HCT116 (cell line): Measurements from ENCODE around the gene CA7. TPM values are rescaled to one million over a fixed set of nuclear protein-coding genes. Genes with fewer than 3 reads are reported as not detected.
A peak's percentile ranks its signal among the peaks of the same experiment; 100 is the strongest.

Experiments
- ATAC-seq: fragments of 200-7000 bp; cut with Tn5 transposase; 2 replicates; pipeline ENCODE4 v1.9.1; 2020; ENCODE audit warnings: mild to moderate bottlenecking, moderate library complexity
- BruUV-seq: library from RNA; stranded (reverse); fragments of 400-500 nt; replicated peaks from 2 replicates; lab custom pipeline; 2021; lab: Mats Ljungman, UMichigan
- CTCF ChIA-PET: fragments of 300-600 bp; sonication (Branson Sonifier 250); formaldehyde crosslinking; loops from one replicate; lab custom pipeline; 2021; ENCODE audit warnings: antibody characterized with exemption; lab: Charles Lee
- POLR2A ChIA-PET: fragments of 300-600, 350-600 bp; sonication (Branson Sonifier 250); formaldehyde crosslinking; loops from one replicate; lab custom pipeline; 2021; ENCODE audit warnings: antibody characterized with exemption; lab: Charles Lee
- RAD21 ChIA-PET, 2 experiments: fragments of 300-600 bp; sonication (Branson Sonifier 250); formaldehyde crosslinking; loops; one replicate each; lab custom pipeline; 2023; ENCODE audit warnings: low total read pairs in 2 of 2; ENCODE audit not compliant: uncharacterized antibody in 2 of 2, unreplicated experiment in 2 of 2, low non-redundant PET in 1 of 2; lab: Charles Lee
- DNase-seq: peaks from one replicate; pipeline ENCODE4 v3.0.0-alpha.2; 2010; ENCODE audit warnings: low read depth, low spot score
- H2AFZ ChIP-seq: fragments of 200-600 bp; shearing (Covaris generic), sonication (generic); 2 replicates; pipeline ENCODE4 v1.6.1; 2017; ENCODE audit warnings: low read depth, mixed run types, mixed read lengths, antibody characterized with exemption, low read length; ENCODE audit not compliant: poor library complexity, severe bottlenecking
- H3K27ac ChIP-seq: 2 replicates; pipeline ENCODE4 v1.5.1; 2012; ENCODE audit warnings: low read depth, low read length
- H3K27me3 ChIP-seq: fragments of 200-600 bp; sonication (generic); 2 replicates; pipeline ENCODE4 v1.6.1; 2016; ENCODE audit warnings: mixed run types, low read length, mixed read lengths; ENCODE audit not compliant: insufficient read depth
- H3K36me3 ChIP-seq, 2 experiments: fragments of 200-500 bp in 1 of 2; fragments of 200-600 bp in 1 of 2; sonication (Bioruptor generic) in 1 of 2; sonication (generic) in 1 of 2; 2 replicates each; pipeline versions ENCODE4 v1.5.1 to v1.6.1; 2014 to 2016; ENCODE audit warnings: low read length in 2 of 2, inconsistent platforms in 1 of 2, mixed read lengths in 1 of 2, mixed run types in 1 of 2; ENCODE audit not compliant: insufficient read depth in 2 of 2, control insufficient read depth in 1 of 2
- H3K4me1 ChIP-seq, 2 experiments: fragments of 200-600 bp in 1 of 2; sonication (generic) in 1 of 2; 2 replicates each; pipeline versions ENCODE4 v1.5.1 to v1.6.1; 2012 to 2017; ENCODE audit warnings: low read length in 2 of 2, inconsistent platforms in 1 of 2, mild to moderate bottlenecking in 1 of 2, mixed read lengths in 1 of 2, mixed run types in 1 of 2, moderate library complexity in 1 of 2; ENCODE audit not compliant: insufficient read depth in 2 of 2, control insufficient read depth in 1 of 2
- H3K4me2 ChIP-seq: fragments of 200-600 bp; sonication (generic); 2 replicates; pipeline ENCODE4 v1.6.1; 2017; ENCODE audit warnings: mixed run types, low read length, mixed read lengths
- H3K4me3 ChIP-seq, 2 experiments: fragments of 200-600 bp in 1 of 2; sonication (generic) in 1 of 2; replicated peaks in 1 of 2; 2 replicates each; pipeline ENCODE4 v1.5.1; 2011 to 2016; ENCODE audit warnings: low read length in 2 of 2, control low read depth in 1 of 2, low read depth in 1 of 2, mild to moderate bottlenecking in 1 of 2, mixed read lengths in 1 of 2, mixed run types in 1 of 2
- H3K79me2 ChIP-seq: fragments of 200-600 bp; sonication (generic); 2 replicates; pipeline ENCODE4 v1.6.1; 2017; ENCODE audit warnings: mild to moderate bottlenecking, mixed run types, low read length, moderate library complexity, mixed read lengths; ENCODE audit not compliant: insufficient read depth
- H3K9ac ChIP-seq: fragments of 200-600 bp; sonication (generic); 2 replicates; pipeline ENCODE4 v1.6.1; 2016; ENCODE audit warnings: low read length, mixed read lengths
- H3K9me2 ChIP-seq: fragments of 200-600 bp; sonication (generic), shearing (Covaris generic); 2 replicates; pipeline ENCODE4 v1.6.1; 2017; ENCODE audit warnings: mixed run types, mild to moderate bottlenecking, moderate library complexity; ENCODE audit not compliant: insufficient read depth
- H3K9me3 ChIP-seq, 2 experiments: fragments of 200-500 bp in 1 of 2; fragments of 200-600 bp in 1 of 2; sonication (Bioruptor generic) in 1 of 2; sonication (generic) in 1 of 2; 2 replicates each; pipeline ENCODE4 v1.6.1; 2014 to 2017; ENCODE audit warnings: low read length in 2 of 2, mixed read lengths in 2 of 2, inconsistent platforms in 1 of 2, low read depth in 1 of 2, mild to moderate bottlenecking in 1 of 2, mixed run types in 1 of 2, moderate library complexity in 1 of 2; ENCODE audit not compliant: control insufficient read depth in 1 of 2, insufficient read depth in 1 of 2
- H4K20me1 ChIP-seq: fragments of 200-600 bp; sonication (generic), shearing (Covaris generic); 2 replicates; pipeline ENCODE4 v1.6.1; 2017; ENCODE audit warnings: mixed run types, mild to moderate bottlenecking, moderate library complexity; ENCODE audit not compliant: insufficient read depth
- ATF3 ChIP-seq: IDR thresholded peaks from 2 replicates; pipeline ENCODE4 v1.6.1; 2012
- CEBPB ChIP-seq: IDR thresholded peaks from 2 replicates; pipeline ENCODE4 v1.6.1; 2012; ENCODE audit warnings: low read depth
- CTCF ChIP-seq, 3 experiments: fragments of 200-600 bp in 1 of 3; sonication (generic) in 1 of 3; IDR thresholded peaks in 2 of 3; conservative IDR thresholded peaks in 1 of 3; 2 replicates each; pipeline ENCODE4 v1.5.1; 2012 to 2017; ENCODE audit warnings: low read depth in 2 of 3, low read length in 2 of 3, antibody characterized with exemption in 1 of 3, borderline replicate concordance in 1 of 3, control low read depth in 1 of 3, mild to moderate bottlenecking in 1 of 3, mixed read lengths in 1 of 3, mixed run types in 1 of 3, moderate library complexity in 1 of 3; ENCODE audit not compliant: insufficient read depth in 1 of 3
- EGR1 ChIP-seq: IDR thresholded peaks from 2 replicates; pipeline ENCODE4 v1.6.1; 2012; ENCODE audit warnings: low read depth
- EZH2 ChIP-seq: fragments of 200-600 bp; sonication (generic); IDR thresholded peaks from 2 replicates; pipeline ENCODE4 v1.6.1; 2017; ENCODE audit warnings: antibody characterized with exemption, mixed run types
- FOSL1 ChIP-seq: IDR thresholded peaks from 2 replicates; pipeline ENCODE4 v1.6.1; 2012; ENCODE audit warnings: low read depth
- POLR2A ChIP-seq: IDR thresholded peaks from 2 replicates; pipeline ENCODE4 v1.7.0; 2011; ENCODE audit warnings: borderline replicate concordance; ENCODE audit not compliant: insufficient read depth, insufficient read length; ENCODE audit errors: extremely low read depth
- TCF7L2 ChIP-seq: IDR thresholded peaks from 2 replicates; pipeline ENCODE4 v1.7.0; 2011; ENCODE audit warnings: borderline replicate concordance, inconsistent platforms; ENCODE audit not compliant: insufficient read depth, insufficient read length; ENCODE audit errors: extremely low read depth
- YY1 ChIP-seq: IDR thresholded peaks from 2 replicates; pipeline ENCODE4 v1.6.1; 2011; ENCODE audit warnings: low read length, low read depth, moderate library complexity, mild to moderate bottlenecking; ENCODE audit not compliant: insufficient replicate concordance; ENCODE audit errors: extremely low read depth
- intact Hi-C: fragments of 100-400 bp; cut with micrococcal nuclease; formaldehyde crosslinking; loops from 2 replicates; pipeline ENCODE4 v1.10.0; 2022
- total RNA-seq: library from RNA; stranded (reverse); gene quantifications from one replicate; pipeline ENCODE4 v1.2.1, GENCODE V29; 2021; ENCODE audit not compliant: unreplicated experiment
- TF ChIP-seq, protein P1 (sequence below): IDR thresholded peaks from 2 replicates; pipeline ENCODE4 v1.6.1; 2011; ENCODE audit warnings: mild to moderate bottlenecking, low read length, moderate library complexity; ENCODE audit not compliant: insufficient replicate concordance; ENCODE audit errors: extremely low read depth

Gene CA7
- total RNA-seq, 1 experiment from 2014 or later = not detected

GRCh38 chr16:66874079-66874775 lies 30.0 kb downstream of the CA7 start:
- DNase-seq = no peak
- peaks cover 12 to 27% of the 10 kb centered on the region in 2 experiments for H3K4me1 ChIP-seq
- H3K9me3 ChIP-seq = no peaks in the 10 kb centered on the region
- ChIA-PET POLR2A (interaction anchor here (0.7 kb wide), 2 partner anchors 322 to 906 kb away, joined by 3 read pairs; no protein-coding TSS in a partner anchor), CTCF (interaction anchor here (1.4 to 2.6 kb wide), 4 partner anchors 43 to 468 kb away, joined by 3 to 19 read pairs (median 12); partner anchors contain the start of gene NAE1), RAD21 (no interaction called here)
- ATAC-seq = no peak
- peak overlapping the region; percentile 39; the same call in 1 of the 2 replicates for H3K4me2 ChIP-seq
- no peak overlapping the region for H2AFZ ChIP-seq
- no peaks in the 10 kb centered on the region for H3K9me2 ChIP-seq
- H3K27ac ChIP-seq = peak overlapping the region; percentile 11; the same call in 1 of the 2 replicates
- no peaks in the 10 kb centered on the region for H3K36me3 ChIP-seq
- no peak overlapping the region for H3K4me3 ChIP-seq
- H3K27me3 ChIP-seq = no peaks in the 10 kb centered on the region
- no peaks in the 10 kb centered on the region for H4K20me1 ChIP-seq
- no peak overlapping the region for H3K9ac ChIP-seq
- no peaks in the 10 kb centered on the region for H3K79me2 ChIP-seq
- TF ChIP-seq CEBPB (no peak), TCF7L2 (no peak)
- intact Hi-C loops = loop anchor here (5.0 kb wide), 1 partner anchor 312 kb away; no protein-coding TSS in a partner anchor
- no TSS peak for BruUV-seq

DNA sequence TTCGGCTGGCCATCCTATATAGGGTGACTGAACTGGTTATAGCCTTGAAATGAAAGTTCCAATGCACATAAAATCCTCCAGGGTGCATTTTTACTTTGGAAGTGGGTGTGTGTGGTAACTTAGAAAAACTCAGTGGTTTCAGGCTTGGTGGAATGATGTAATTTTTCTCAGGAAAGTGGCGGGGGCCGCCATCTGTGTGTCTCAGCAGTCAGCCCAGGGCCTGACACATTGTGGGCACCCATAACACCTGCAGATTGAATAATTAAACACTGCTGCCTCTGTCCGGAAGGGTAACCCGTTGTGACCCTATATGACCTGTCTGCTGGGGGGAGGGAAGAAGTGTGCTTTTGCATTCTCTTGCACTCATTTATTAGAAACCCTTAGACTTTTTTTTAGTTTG lies 33.9 kb downstream of the CA7 start:
- RAD21 ChIA-PET = no interaction called here
- CTCF ChIA-PET = no interaction called here
- no peak overlapping the region for H3K27ac ChIP-seq
- no peaks in the 10 kb centered on the region for H3K9me3 ChIP-seq
- intact Hi-C loops = no loop called here
- peaks cover 17 to 32% of the 10 kb centered on the region in 2 experiments for H3K4me1 ChIP-seq
- H3K79me2 ChIP-seq = peaks cover 9% of the 10 kb centered on the region; the same call in 1 of the 2 replicates
- BruUV-seq = no TSS peak
- H4K20me1 ChIP-seq = no peaks in the 10 kb centered on the region
- ATAC-seq = no peak
- H3K36me3 ChIP-seq = no peaks in the 10 kb centered on the region
- TF ChIP-seq TCF7L2 (no peak), EGR1 (no peak), EZH2 (no peak), CTCF (IDR thresholded peaks at IDR 0.05 in 2 of 3, conservative IDR thresholded peaks at IDR 0.05 in 1 of 3; ENCODE audit: borderline replicate concordance in 1 of 3, insufficient read depth in 1 of 3, low read depth in 2 of 3, low read length in 2 of 3) (no peak), ATF3 (no peak), POLR2A (no peak), FOSL1 (no peak), YY1 (no peak)
- TF ChIP-seq, protein P1, sequence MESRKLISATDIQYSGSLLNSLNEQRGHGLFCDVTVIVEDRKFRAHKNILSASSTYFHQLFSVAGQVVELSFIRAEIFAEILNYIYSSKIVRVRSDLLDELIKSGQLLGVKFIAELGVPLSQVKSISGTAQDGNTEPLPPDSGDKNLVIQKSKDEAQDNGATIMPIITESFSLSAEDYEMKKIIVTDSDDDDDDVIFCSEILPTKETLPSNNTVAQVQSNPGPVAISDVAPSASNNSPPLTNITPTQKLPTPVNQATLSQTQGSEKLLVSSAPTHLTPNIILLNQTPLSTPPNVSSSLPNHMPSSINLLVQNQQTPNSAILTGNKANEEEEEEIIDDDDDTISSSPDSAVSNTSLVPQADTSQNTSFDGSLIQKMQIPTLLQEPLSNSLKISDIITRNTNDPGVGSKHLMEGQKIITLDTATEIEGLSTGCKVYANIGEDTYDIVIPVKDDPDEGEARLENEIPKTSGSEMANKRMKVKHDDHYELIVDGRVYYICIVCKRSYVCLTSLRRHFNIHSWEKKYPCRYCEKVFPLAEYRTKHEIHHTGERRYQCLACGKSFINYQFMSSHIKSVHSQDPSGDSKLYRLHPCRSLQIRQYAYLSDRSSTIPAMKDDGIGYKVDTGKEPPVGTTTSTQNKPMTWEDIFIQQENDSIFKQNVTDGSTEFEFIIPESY = no peak
- H3K27me3 ChIP-seq = no peaks in the 10 kb centered on the region
- no peak for DNase-seq
- H2AFZ ChIP-seq = no peak overlapping the region
- H3K9me2 ChIP-seq = no peaks in the 10 kb centered on the region
- H3K9ac ChIP-seq = no peak overlapping the region
- POLR2A ChIA-PET = no interaction called here
- no peak overlapping the region for H3K4me3 ChIP-seq
- no peak overlapping the region for H3K4me2 ChIP-seq
